ENCODE measurements around the gene MYO5A. TPM values are rescaled to one million over a fixed set of nuclear protein-coding genes. Genes with fewer than 3 reads are reported as not detected.
"Not testable (repeated sequence)": the region's sequence is repeated elsewhere in the genome, so short reads cannot be mapped to it uniquely, and the experiment has no call there.

MYO5A gene
- polyA plus RNA-seq, 3 donors, result 6.9 to 33.5 (median 16.6) TPM

GRCh38 chr15:52514482-52514881 is 14.2 kb downstream of the MYO5A start:
- Histone ChIP-seq H3K4me2 (replicated peaks; ENCODE audit: extremely low read depth, low read length, poor library complexity, severe bottlenecking) (no peak overlapping the region), H3K27ac (ENCODE audit: low read depth in 1 of 2, low read length in 2 of 2) (no peak overlapping the region), H2AFZ (ENCODE audit: insufficient read depth, low read depth, low read length, poor library complexity, severe bottlenecking) (no peak overlapping the region), H3K36me3 (replicated peaks in 1 of 2; ENCODE audit: control insufficient read depth in 1 of 2, insufficient read depth in 2 of 2, low read length in 2 of 2) (no peaks in the 10 kb centered on the region), H3K9me3 (replicated peaks in 1 of 2; ENCODE audit: control insufficient read depth in 1 of 2, insufficient read depth in 1 of 2, low read length in 2 of 2) (no peaks in the 10 kb centered on the region), H3K9ac (ENCODE audit: insufficient read depth, low read length, poor library complexity, severe bottlenecking) (no peak overlapping the region), H3K27me3 (ENCODE audit: control insufficient read depth in 2 of 2, insufficient read depth in 2 of 2, low read length in 2 of 2) (no peaks in the 10 kb centered on the region), H3K4me3 (replicated peaks in 1 of 3; ENCODE audit: low read depth in 2 of 3, low read length in 3 of 3) (no peak overlapping the region), H4K20me1 (ENCODE audit: insufficient read depth, low read length) (peaks cover 91% of the 10 kb centered on the region), H3K79me2 (ENCODE audit: insufficient read depth, low read length) (peaks cover 95% of the 10 kb centered on the region), H3K4me1 (ENCODE audit: control insufficient read depth in 1 of 2, insufficient read depth in 2 of 2, low read length in 2 of 2) (peaks cover 26% of the 10 kb centered on the region in 2 donors)
- Mint-ChIP-seq H3K36me3 (no peaks in the 10 kb centered on the region), H3K4me1 (peaks cover 31% of the 10 kb centered on the region), H3K27me3 (ENCODE audit: low read depth in 3 of 3) (no peaks in the 10 kb centered on the region), H3K27ac (no peak overlapping the region), H3K4me3 (no peak overlapping the region), H3K9me3 (peaks cover 0 to 2% (median 0%) of the 10 kb centered on the region in 7 donors)
- intact Hi-C loops (cut with micrococcal nuclease), result no loop called here
- no peak for DNase-seq
- 100% methylated on average over 1 of the region's 1 CpG for WGBS (ENCODE audit: insufficient coverage)
- TF ChIP-seq CTCF (IDR thresholded peaks at IDR 0.05), result no peak

- H3K9ac ChIP-seq (ENCODE audit: insufficient read depth, low read length, poor library complexity, severe bottlenecking); H3K4me2 ChIP-seq (replicated peaks; ENCODE audit: extremely low read depth, low read length, poor library complexity, severe bottlenecking); H3K27me3 Mint-ChIP-seq (ENCODE audit: low read depth in 3 of 3); H3K27me3 ChIP-seq (ENCODE audit: control insufficient read depth in 2 of 2, insufficient read depth in 2 of 2, low read length in 2 of 2); H3K4me3 ChIP-seq (replicated peaks in 1 of 3; ENCODE audit: low read depth in 2 of 3, low read length in 3 of 3); H3K36me3 Mint-ChIP-seq; H3K9me3 ChIP-seq (replicated peaks in 1 of 2; ENCODE audit: control insufficient read depth in 1 of 2, insufficient read depth in 1 of 2, low read length in 2 of 2); intact Hi-C loops (cut with micrococcal nuclease); H3K36me3 ChIP-seq (replicated peaks in 1 of 2; ENCODE audit: control insufficient read depth in 1 of 2, insufficient read depth in 2 of 2, low read length in 2 of 2); H3K4me3 Mint-ChIP-seq; H2AFZ ChIP-seq (ENCODE audit: insufficient read depth, low read depth, low read length, poor library complexity, severe bottlenecking); H3K9me3 Mint-ChIP-seq: not testable (repeated sequence)
- Mint-ChIP-seq H3K27ac (peak overlapping the region; percentile 22 to 87 (median 69)), H3K4me1 (peaks cover 25% of the 10 kb centered on the region)
- peak overlapping the region in 1 of 2 donors; percentile 6 for H3K27ac ChIP-seq (ENCODE audit: low read depth in 1 of 2, low read length in 2 of 2)
- peak; percentile 34 to 82 (median 59) for DNase-seq
- H4K20me1 ChIP-seq (ENCODE audit: insufficient read depth, low read length), result peaks cover 97% of the 10 kb centered on the region
- peaks cover 10 to 12% of the 10 kb centered on the region in 2 donors for H3K4me1 ChIP-seq (ENCODE audit: control insufficient read depth in 1 of 2, insufficient read depth in 2 of 2, low read length in 2 of 2)
- whole genome bisulfite sequencing (ENCODE audit: insufficient coverage), result 52% methylated on average over 6 of the region's 8 CpGs
- H3K79me2 ChIP-seq (ENCODE audit: insufficient read depth, low read length), result peaks cover 97% of the 10 kb centered on the region
These were observed 15.8 kb downstream of the MYO5A start for GRCh38 chr15:52512869-52513268.
